SU-DHL-6 (cell line): ENCODE data around the gene NRP1.

Experiments
- H2AFZ ChIP-seq: fragments of 200-600 bp; sonication (generic); 2 replicates; pipeline ENCODE4 v1.6.1; 2014; ENCODE audit warnings: low read depth, mild to moderate bottlenecking, moderate library complexity, mixed read lengths, antibody characterized with exemption, low read length; ENCODE audit not compliant: severe bottlenecking
- H3F3A ChIP-seq: fragments of 200-600 bp; shearing (Covaris generic); 2 replicates; pipeline ENCODE4 v1.6.0; 2016; ENCODE audit warnings: antibody characterized with exemption, mild to moderate bottlenecking; ENCODE audit not compliant: insufficient read depth
- H3K27ac ChIP-seq: fragments of 200-600 bp; sonication (generic); 2 replicates; pipeline ENCODE4 v1.5.1; 2016; ENCODE audit warnings: low read depth, mild to moderate bottlenecking, low read length, moderate library complexity, mixed read lengths
- H3K27me3 ChIP-seq: fragments of 200-600 bp; sonication (generic), shearing (Covaris generic); 2 replicates; pipeline ENCODE4 v1.6.0; 2014; ENCODE audit warnings: mild to moderate bottlenecking, low read length
- H3K36me3 ChIP-seq: fragments of 200-600 bp; sonication (generic); 2 replicates; pipeline ENCODE4 v1.6.1; 2014; ENCODE audit warnings: mild to moderate bottlenecking, low read length, mixed read lengths
- H3K4me2 ChIP-seq: fragments of 300-600, 200-600 bp; shearing (Covaris generic), sonication (generic); 2 replicates; pipeline ENCODE4 v1.6.0; 2014; ENCODE audit warnings: low read length, low read depth, mild to moderate bottlenecking; ENCODE audit not compliant: poor library complexity, severe bottlenecking
- H3K4me3 ChIP-seq: fragments of 200-600 bp; sonication (generic); 2 replicates; pipeline ENCODE4 v1.5.1; 2014; ENCODE audit warnings: antibody characterized with exemption, low read length, mild to moderate bottlenecking, mixed read lengths; ENCODE audit not compliant: insufficient read depth, poor library complexity, severe bottlenecking
- H3K79me2 ChIP-seq: fragments of 200-600 bp; sonication (generic); 2 replicates; pipeline ENCODE4 v1.6.1; 2014; ENCODE audit warnings: mild to moderate bottlenecking, low read length, moderate library complexity; ENCODE audit not compliant: insufficient read depth
- H3K9ac ChIP-seq: fragments of 200-600 bp; sonication (generic); 2 replicates; pipeline ENCODE4 v1.7.0; 2014; ENCODE audit warnings: mild to moderate bottlenecking, low read length
- H3K9me2 ChIP-seq: fragments of 200-600 bp; sonication (generic); replicated peaks from 2 replicates; pipeline ENCODE4 v1.6.1; 2014; ENCODE audit warnings: low read length; ENCODE audit not compliant: insufficient read depth
- H3K9me3 ChIP-seq: fragments of 200-600 bp; sonication (generic); 2 replicates; pipeline ENCODE4 v1.6.1; 2014; ENCODE audit warnings: low read length, mixed read lengths; ENCODE audit not compliant: insufficient read depth
- H4K20me1 ChIP-seq: fragments of 200-600 bp; sonication (generic); 2 replicates; pipeline ENCODE4 v1.6.1; 2014; ENCODE audit warnings: low read depth, mild to moderate bottlenecking, antibody characterized with exemption, low read length, moderate library complexity, mixed read lengths
- EZH2phosphoT487 ChIP-seq: fragments of 200-600 bp; sonication (generic), shearing (Covaris generic); conservative IDR thresholded peaks from 2 replicates; pipeline ENCODE4 v1.6.1; 2018; ENCODE audit warnings: mild to moderate bottlenecking, antibody characterized with exemption, low read length, moderate library complexity, mixed read lengths
- TF ChIP-seq, protein P1 (sequence below): fragments of 200-600 bp; sonication (generic); IDR thresholded peaks from one replicate; pipeline ENCODE4 v1.5.1; 2017; ENCODE audit warnings: antibody characterized with exemption, mild to moderate bottlenecking, low read length, moderate library complexity; ENCODE audit not compliant: insufficient read depth, poor library complexity, severe bottlenecking

NRP1 gene

DNA sequence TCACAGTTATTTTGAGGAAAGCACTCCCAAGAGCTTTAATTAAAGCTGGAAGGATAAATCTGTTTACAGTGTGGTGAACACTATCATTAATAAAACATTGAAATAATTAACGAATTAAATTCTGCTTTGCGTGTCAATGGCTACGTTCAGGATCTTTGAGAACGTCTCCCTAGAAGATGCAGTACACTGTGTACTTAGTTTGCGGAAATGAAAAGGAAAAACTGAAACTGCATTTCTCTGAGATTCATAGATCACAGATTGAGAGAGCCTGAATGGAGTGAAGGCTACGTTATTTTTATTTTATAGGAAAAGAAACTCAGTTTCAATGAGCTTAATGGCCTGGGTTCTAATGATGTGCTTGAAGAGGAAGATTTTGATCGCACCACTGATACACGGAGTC lies 85.3 kb downstream of the NRP1 start:
- Histone ChIP-seq H3K36me3 (no peaks in the 10 kb centered on the region), H3K27me3 (no peaks in the 10 kb centered on the region), H2AFZ (no peak overlapping the region), H3K9ac (no peak overlapping the region), H3K4me2 (no peak overlapping the region), H3F3A (no peaks in the 10 kb centered on the region), H3K27ac (no peak overlapping the region), H3K9me2 (no peaks in the 10 kb centered on the region), H3K4me3 (no peak overlapping the region), H3K9me3 (no peaks in the 10 kb centered on the region), H4K20me1 (no peaks in the 10 kb centered on the region), H3K79me2 (no peaks in the 10 kb centered on the region)
- TF ChIP-seq, protein P1, sequence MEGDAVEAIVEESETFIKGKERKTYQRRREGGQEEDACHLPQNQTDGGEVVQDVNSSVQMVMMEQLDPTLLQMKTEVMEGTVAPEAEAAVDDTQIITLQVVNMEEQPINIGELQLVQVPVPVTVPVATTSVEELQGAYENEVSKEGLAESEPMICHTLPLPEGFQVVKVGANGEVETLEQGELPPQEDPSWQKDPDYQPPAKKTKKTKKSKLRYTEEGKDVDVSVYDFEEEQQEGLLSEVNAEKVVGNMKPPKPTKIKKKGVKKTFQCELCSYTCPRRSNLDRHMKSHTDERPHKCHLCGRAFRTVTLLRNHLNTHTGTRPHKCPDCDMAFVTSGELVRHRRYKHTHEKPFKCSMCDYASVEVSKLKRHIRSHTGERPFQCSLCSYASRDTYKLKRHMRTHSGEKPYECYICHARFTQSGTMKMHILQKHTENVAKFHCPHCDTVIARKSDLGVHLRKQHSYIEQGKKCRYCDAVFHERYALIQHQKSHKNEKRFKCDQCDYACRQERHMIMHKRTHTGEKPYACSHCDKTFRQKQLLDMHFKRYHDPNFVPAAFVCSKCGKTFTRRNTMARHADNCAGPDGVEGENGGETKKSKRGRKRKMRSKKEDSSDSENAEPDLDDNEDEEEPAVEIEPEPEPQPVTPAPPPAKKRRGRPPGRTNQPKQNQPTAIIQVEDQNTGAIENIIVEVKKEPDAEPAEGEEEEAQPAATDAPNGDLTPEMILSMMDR = no peak
- no peak for TF ChIP-seq EZH2phosphoT487

DNA sequence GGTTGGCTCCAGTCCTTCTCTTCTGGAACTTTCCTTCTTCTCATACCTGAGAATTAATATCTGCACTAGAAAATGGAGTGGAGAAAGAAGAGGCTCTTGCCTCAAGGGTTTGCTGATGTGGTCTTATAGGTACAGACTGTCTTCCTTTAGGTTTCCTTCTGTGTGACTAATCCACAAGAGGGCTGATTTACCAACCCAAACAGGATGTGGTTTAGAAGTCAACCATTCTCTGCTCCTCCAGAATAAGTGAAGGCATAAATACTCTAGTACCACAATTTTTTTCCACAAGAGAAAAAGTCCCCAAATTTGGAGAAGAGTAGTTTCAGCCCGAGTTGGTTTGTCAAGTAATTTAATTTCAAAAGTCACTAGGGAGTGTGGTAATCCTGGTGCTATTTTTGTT lies 85.8 kb downstream of the NRP1 start:
- Histone ChIP-seq H2AFZ (no peak overlapping the region), H3K27me3 (no peaks in the 10 kb centered on the region), H3K27ac (no peak overlapping the region), H3K9me2 (no peaks in the 10 kb centered on the region), H3K9ac (no peak overlapping the region), H3K9me3 (no peaks in the 10 kb centered on the region), H3K4me2 (no peak overlapping the region), H3F3A (no peaks in the 10 kb centered on the region), H3K4me3 (no peak overlapping the region), H3K79me2 (no peaks in the 10 kb centered on the region), H3K36me3 (no peaks in the 10 kb centered on the region), H4K20me1 (no peaks in the 10 kb centered on the region)
- TF ChIP-seq, protein P1 = no peak
- TF ChIP-seq EZH2phosphoT487 = no peak

DNA sequence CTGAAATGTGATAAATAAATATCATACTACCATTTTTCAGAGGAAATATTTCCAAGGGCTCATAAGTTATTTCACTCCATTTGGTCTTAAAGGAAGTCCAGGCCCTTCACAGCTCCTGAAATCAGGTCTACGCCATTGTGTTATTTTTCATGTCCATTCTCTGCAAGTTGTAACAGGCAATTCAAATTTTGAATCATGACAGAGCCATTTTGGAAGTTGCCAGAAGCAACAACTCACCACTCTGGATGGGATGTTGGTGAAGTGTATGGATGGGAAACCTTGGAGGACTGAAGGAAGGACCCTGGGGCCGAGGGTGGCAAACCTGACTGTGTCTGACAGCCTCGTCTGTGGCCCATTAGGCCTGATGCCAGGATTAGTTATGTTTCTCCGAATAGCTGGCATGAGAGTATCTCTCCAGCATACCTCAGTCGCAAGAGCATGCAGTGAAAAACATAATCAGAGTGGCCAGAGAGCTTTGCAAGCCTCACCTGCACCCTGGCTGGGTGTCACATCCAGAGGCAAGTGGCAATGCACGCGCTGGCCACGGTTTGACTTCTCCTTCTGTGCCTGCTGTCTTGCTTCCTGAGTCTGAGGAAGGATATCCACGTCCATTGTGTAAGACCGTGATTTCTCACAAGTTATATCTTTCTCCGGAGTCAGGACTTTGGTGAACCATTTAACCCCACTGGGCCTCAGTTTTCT lies 87.1 kb downstream of the NRP1 start:
- Histone ChIP-seq H2AFZ (no peak overlapping the region), H3K27me3 (no peaks in the 10 kb centered on the region), H3K4me3 (no peak overlapping the region), H3F3A (no peaks in the 10 kb centered on the region), H3K36me3 (no peaks in the 10 kb centered on the region), H3K9me3 (no peaks in the 10 kb centered on the region), H3K9ac (no peak overlapping the region), H4K20me1 (no peaks in the 10 kb centered on the region), H3K27ac (no peak overlapping the region), H3K4me2 (no peak overlapping the region), H3K9me2 (no peaks in the 10 kb centered on the region), H3K79me2 (no peaks in the 10 kb centered on the region)
- TF ChIP-seq, protein P1 = no peak
- TF ChIP-seq EZH2phosphoT487 = no peak
